H9 (cell line): ENCODE measurements around the gene KTI12. TPM values are rescaled to one million over a fixed set of nuclear protein-coding genes. Genes with fewer than 3 reads are reported as not detected.
A peak's percentile ranks its signal among the peaks of the same experiment; 100 is the strongest.

ENCODE experiments used
- DNase-seq: peaks from one replicate; pipeline ENCODE4 v3.0.0-alpha.2; 2017
- H2AFZ ChIP-seq: one replicate; pipeline ENCODE4 v1.6.1; 2013; ENCODE audit warnings: mild to moderate bottlenecking, low read length, control low read depth, moderate library complexity
- H2AK5ac ChIP-seq: 2 replicates; pipeline ENCODE4 v1.6.1; 2013; ENCODE audit warnings: low read length, control low read depth, mixed read lengths; ENCODE audit not compliant: insufficient read length
- H2BK120ac ChIP-seq: one replicate; pipeline ENCODE4 v1.6.1; 2013; ENCODE audit warnings: low read depth, mild to moderate bottlenecking, low read length, control low read depth, inconsistent platforms; ENCODE audit not compliant: poor library complexity, severe bottlenecking
- H2BK12ac ChIP-seq: 2 replicates; pipeline ENCODE4 v1.6.1; 2013; ENCODE audit warnings: low read length, control low read depth, mixed read lengths, low read depth; ENCODE audit not compliant: insufficient read length
- H2BK15ac ChIP-seq: 2 replicates; pipeline ENCODE4 v1.6.1; 2013; ENCODE audit warnings: low read depth, low read length, control low read depth
- H2BK20ac ChIP-seq: one replicate; pipeline ENCODE4 v1.6.1; 2013; ENCODE audit warnings: low read depth, mild to moderate bottlenecking, low read length, control low read depth, inconsistent platforms; ENCODE audit not compliant: poor library complexity, severe bottlenecking
- H2BK5ac ChIP-seq: 2 replicates; pipeline ENCODE4 v1.6.1; 2013; ENCODE audit warnings: low read length, control low read depth, mixed read lengths; ENCODE audit not compliant: insufficient read length
- H3K14ac ChIP-seq: 2 replicates; pipeline ENCODE4 v1.6.1; 2013; ENCODE audit warnings: low read length, control low read depth; ENCODE audit not compliant: insufficient read depth
- H3K18ac ChIP-seq: 2 replicates; pipeline ENCODE4 v1.6.1; 2013; ENCODE audit warnings: low read depth, mild to moderate bottlenecking, mixed read lengths, low read length, control low read depth; ENCODE audit not compliant: insufficient read length
- H3K23ac ChIP-seq: 2 replicates; pipeline ENCODE4 v1.6.1; 2013; ENCODE audit warnings: low read length, control low read depth, mixed read lengths, low read depth; ENCODE audit not compliant: insufficient read length
- H3K23me2 ChIP-seq: 2 replicates; pipeline ENCODE4 v1.6.1; 2013; ENCODE audit warnings: low read depth, mild to moderate bottlenecking, mixed read lengths, low read length, control low read depth; ENCODE audit not compliant: insufficient read length, poor library complexity, severe bottlenecking
- H3K27ac ChIP-seq: 2 replicates; pipeline ENCODE4 v1.5.1; 2013; ENCODE audit warnings: low read length, control low read depth, mixed read lengths, low read depth; ENCODE audit not compliant: insufficient read length
- H3K27me3 ChIP-seq: 2 replicates; pipeline ENCODE4 v1.6.1; 2013; ENCODE audit warnings: low read length, control low read depth, inconsistent platforms; ENCODE audit not compliant: insufficient read depth
- H3K4ac ChIP-seq: 2 replicates; pipeline ENCODE4 v1.6.1; 2013; ENCODE audit warnings: low read depth, mild to moderate bottlenecking, control low read depth, inconsistent platforms, low read length, moderate library complexity
- H3K4me1 ChIP-seq: 2 replicates; pipeline ENCODE4 v1.6.1; 2013; ENCODE audit warnings: low read length, control low read depth, inconsistent platforms; ENCODE audit not compliant: insufficient read depth
- H3K4me2 ChIP-seq: 2 replicates; pipeline ENCODE4 v1.6.1; 2013; ENCODE audit warnings: low read length, control low read depth, mixed read lengths; ENCODE audit not compliant: insufficient read length, insufficient read depth
- H3K56ac ChIP-seq: 2 replicates; pipeline ENCODE4 v1.6.1; 2013; ENCODE audit warnings: low read depth, mild to moderate bottlenecking, mixed read lengths, low read length, control low read depth; ENCODE audit not compliant: insufficient read length
- H3K79me1 ChIP-seq: 2 replicates; pipeline ENCODE4 v1.6.1; 2013; ENCODE audit warnings: low read depth, mild to moderate bottlenecking, moderate library complexity, low read length, control low read depth, inconsistent platforms; ENCODE audit not compliant: insufficient read depth, poor library complexity, severe bottlenecking
- H3K79me2 ChIP-seq: 2 replicates; pipeline ENCODE4 v1.6.1; 2013; ENCODE audit warnings: low read length, control low read depth, inconsistent platforms; ENCODE audit not compliant: insufficient read depth
- H3K9ac ChIP-seq: 2 replicates; pipeline ENCODE4 v1.6.1; 2013; ENCODE audit warnings: low read length, control low read depth, mixed read lengths; ENCODE audit not compliant: insufficient read length; ENCODE audit errors: extremely low read depth
- H3K9me3 ChIP-seq: one replicate; pipeline ENCODE4 v1.6.1; 2013; ENCODE audit warnings: low read depth, low read length, inconsistent platforms; ENCODE audit not compliant: control insufficient read depth
- H3T11ph ChIP-seq: one replicate; pipeline ENCODE4 v1.6.1; 2013; ENCODE audit warnings: mild to moderate bottlenecking, low read length, control low read depth, inconsistent platforms
- H4K20me1 ChIP-seq: one replicate; pipeline ENCODE4 v1.6.1; 2013; ENCODE audit not compliant: control insufficient read depth, insufficient read length, insufficient read depth
- H4K5ac ChIP-seq: 2 replicates; pipeline ENCODE4 v1.6.1; 2013; ENCODE audit warnings: low read depth, mild to moderate bottlenecking, mixed read lengths, low read length, control low read depth; ENCODE audit not compliant: insufficient read length
- H4K8ac ChIP-seq: replicated peaks from 2 replicates; pipeline ENCODE4 v1.6.1; 2013; ENCODE audit warnings: low read length, control low read depth, mixed read lengths, low read depth; ENCODE audit not compliant: insufficient read length
- H4K91ac ChIP-seq: 2 replicates; pipeline ENCODE4 v1.6.1; 2013; ENCODE audit warnings: low read depth, mild to moderate bottlenecking, moderate library complexity, mixed read lengths, low read length, control low read depth; ENCODE audit not compliant: insufficient read length
- H3K27ac Mint-ChIP-seq, 3 experiments: 2 replicates in 2 of 3; 3 replicates in 1 of 3; pipeline ENCODE4 v1.8.0; 2020 to 2021; ENCODE audit warnings: mixed read lengths in 3 of 3, mild to moderate bottlenecking in 1 of 3, moderate library complexity in 1 of 3
- H3K27me3 Mint-ChIP-seq: 2 replicates; pipeline ENCODE4 v1.8.0; 2021; ENCODE audit warnings: low read depth, mild to moderate bottlenecking, moderate library complexity, mixed read lengths
- H3K36me3 Mint-ChIP-seq, 3 experiments: 2 replicates in 2 of 3; 3 replicates in 1 of 3; pipeline ENCODE4 v1.8.0; 2020 to 2021; ENCODE audit warnings: low read depth in 3 of 3, mixed read lengths in 3 of 3; ENCODE audit not compliant: insufficient read depth in 1 of 3
- H3K4me1 Mint-ChIP-seq, 2 experiments: 2 replicates each; pipeline ENCODE4 v1.8.0; 2020; ENCODE audit warnings: mixed read lengths in 2 of 2
- H3K4me3 Mint-ChIP-seq, 2 experiments: 2 replicates in 1 of 2; 3 replicates in 1 of 2; pipeline ENCODE4 v1.8.0; 2020 to 2021; ENCODE audit warnings: mild to moderate bottlenecking in 2 of 2, mixed read lengths in 2 of 2, moderate library complexity in 1 of 2
- H3K9me3 Mint-ChIP-seq, 2 experiments: 2 replicates in 1 of 2; 3 replicates in 1 of 2; pipeline ENCODE4 v1.8.0; 2020; ENCODE audit warnings: mild to moderate bottlenecking in 2 of 2, mixed read lengths in 2 of 2, moderate library complexity in 1 of 2
- total RNA-seq: library from RNA; stranded (reverse); gene quantifications from 2 replicates; pipeline ENCODE4 v1.2.1, GENCODE V29; 2021
- TF ChIP-seq, protein P1 (sequence below): fragments of 200-600 bp; sonication (generic); conservative IDR thresholded peaks from 3 replicates; pipeline ENCODE4 v1.8.0; 2021; ENCODE audit warnings: antibody characterized with exemption, mild to moderate bottlenecking

Gene KTI12
- total RNA-seq, 1 experiment from 2014 or later, result 16.7 TPM

DNA sequence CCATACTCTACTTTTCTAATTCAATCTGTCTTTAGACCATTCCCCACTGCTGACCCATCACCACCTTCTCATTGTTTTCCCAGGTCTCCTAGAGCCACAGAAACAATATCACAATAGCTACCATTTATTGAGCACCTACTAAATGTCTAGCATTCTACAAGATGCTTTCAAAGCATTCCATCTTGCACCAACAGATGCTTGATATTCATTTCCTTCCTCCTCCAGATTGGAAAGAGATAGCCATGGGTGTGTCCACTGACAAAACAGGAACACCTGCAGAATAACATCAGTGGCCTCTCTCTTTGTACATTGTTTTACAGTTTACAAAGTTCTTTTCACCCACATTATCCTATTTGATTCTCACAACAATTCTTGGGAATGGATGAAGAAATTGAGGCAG lies 45.4 kb downstream of the KTI12 start:
- H3K56ac ChIP-seq, result no peak overlapping the region
- H3K4ac ChIP-seq, result no peak overlapping the region
- H2BK12ac ChIP-seq, result no peak overlapping the region
- no peak overlapping the region for H2AK5ac ChIP-seq
- H2AFZ ChIP-seq, result no peak overlapping the region
- H3K23me2 ChIP-seq, result peaks cover 12% of the 10 kb centered on the region
- no peaks in the 10 kb centered on the region for H3K9me3 Mint-ChIP-seq
- H3T11ph ChIP-seq, result no peak overlapping the region
- H3K23ac ChIP-seq, result no peak overlapping the region
- no peaks in the 10 kb centered on the region for H3K4me1 ChIP-seq
- H3K18ac ChIP-seq, result no peak overlapping the region
- H3K27ac Mint-ChIP-seq, result no peak overlapping the region
- peaks cover 20% of the 10 kb centered on the region for H3K27me3 Mint-ChIP-seq
- peaks cover 4 to 17% (median 15%) of the 10 kb centered on the region in 3 experiments; a peak in 6 of 7 replicates for H3K36me3 Mint-ChIP-seq
- no peak overlapping the region for H2BK120ac ChIP-seq
- no peak overlapping the region for H2BK20ac ChIP-seq
- H3K27me3 ChIP-seq, result no peaks in the 10 kb centered on the region
- TF ChIP-seq, protein P1, sequence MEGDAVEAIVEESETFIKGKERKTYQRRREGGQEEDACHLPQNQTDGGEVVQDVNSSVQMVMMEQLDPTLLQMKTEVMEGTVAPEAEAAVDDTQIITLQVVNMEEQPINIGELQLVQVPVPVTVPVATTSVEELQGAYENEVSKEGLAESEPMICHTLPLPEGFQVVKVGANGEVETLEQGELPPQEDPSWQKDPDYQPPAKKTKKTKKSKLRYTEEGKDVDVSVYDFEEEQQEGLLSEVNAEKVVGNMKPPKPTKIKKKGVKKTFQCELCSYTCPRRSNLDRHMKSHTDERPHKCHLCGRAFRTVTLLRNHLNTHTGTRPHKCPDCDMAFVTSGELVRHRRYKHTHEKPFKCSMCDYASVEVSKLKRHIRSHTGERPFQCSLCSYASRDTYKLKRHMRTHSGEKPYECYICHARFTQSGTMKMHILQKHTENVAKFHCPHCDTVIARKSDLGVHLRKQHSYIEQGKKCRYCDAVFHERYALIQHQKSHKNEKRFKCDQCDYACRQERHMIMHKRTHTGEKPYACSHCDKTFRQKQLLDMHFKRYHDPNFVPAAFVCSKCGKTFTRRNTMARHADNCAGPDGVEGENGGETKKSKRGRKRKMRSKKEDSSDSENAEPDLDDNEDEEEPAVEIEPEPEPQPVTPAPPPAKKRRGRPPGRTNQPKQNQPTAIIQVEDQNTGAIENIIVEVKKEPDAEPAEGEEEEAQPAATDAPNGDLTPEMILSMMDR, result no peak
- H3K79me1 ChIP-seq, result peaks cover 7% of the 10 kb centered on the region
- no peak overlapping the region for H3K14ac ChIP-seq
- no peak overlapping the region for H2BK5ac ChIP-seq
- H4K5ac ChIP-seq, result no peak overlapping the region
- no peaks in the 10 kb centered on the region for H4K20me1 ChIP-seq
- H3K79me2 ChIP-seq, result no peaks in the 10 kb centered on the region; the same call in 1 of the 2 replicates
- H3K27ac ChIP-seq, result no peak overlapping the region
- H4K91ac ChIP-seq, result no peak overlapping the region
- H3K9ac ChIP-seq, result no peak overlapping the region
- H3K4me1 Mint-ChIP-seq, result peaks cover 28 to 31% of the 10 kb centered on the region in 2 experiments
- DNase-seq, result no peak
- H2BK15ac ChIP-seq, result no peak overlapping the region
- no peaks in the 10 kb centered on the region for H3K9me3 ChIP-seq
- peak overlapping the region; percentile 37 to 93; a peak in 4 of 5 replicates for H3K4me3 Mint-ChIP-seq
- H3K4me2 ChIP-seq, result no peak overlapping the region
- H4K8ac ChIP-seq, result no peak overlapping the region
